Panc1 (cell line): ENCODE data around the gene TFF1. TPM values are rescaled to one million over a fixed set of nuclear protein-coding genes. Genes with fewer than 3 reads are reported as not detected.
"Not testable (repeated sequence)": the region's sequence is repeated elsewhere in the genome, so short reads cannot be mapped to it uniquely, and the experiment has no call there.

Source experiments
- ATAC-seq: fragments of 200-7000 bp; cut with Tn5 transposase; 2 replicates; pipeline ENCODE4 v1.9.1; 2020; ENCODE audit warnings: mild to moderate bottlenecking, moderate library complexity
- BruUV-seq: library from RNA; stranded (reverse); fragments of 400-500 nt; replicated peaks from 2 replicates; lab custom pipeline; 2021; lab: Mats Ljungman, UMichigan
- CTCF ChIA-PET: fragments of 300-600 bp; sonication (Branson Sonifier 250); formaldehyde crosslinking; loops from one replicate; lab custom pipeline; 2022; ENCODE audit warnings: antibody characterized with exemption; lab: Charles Lee
- POLR2A ChIA-PET: fragments of 300-600 bp; sonication (Branson Sonifier 250); formaldehyde crosslinking; loops from one replicate; lab custom pipeline; 2022; ENCODE audit warnings: antibody characterized with exemption; lab: Charles Lee
- DNase-seq: peaks from one replicate; pipeline ENCODE4 v3.0.0-alpha.2; 2010; ENCODE audit warnings: low read depth, low spot score
- H3K27ac ChIP-seq: 2 replicates; pipeline ENCODE4 v1.5.1; 2011; ENCODE audit warnings: mild to moderate bottlenecking, low read length, inconsistent platforms
- H3K27me3 ChIP-seq: fragments of 200-500 bp; sonication (Bioruptor generic); 2 replicates; pipeline ENCODE4 v1.6.0; 2014; ENCODE audit warnings: low read length, inconsistent platforms; ENCODE audit not compliant: control insufficient read depth, insufficient read depth
- H3K36me3 ChIP-seq: fragments of 200-500 bp; sonication (Bioruptor generic); 2 replicates; pipeline ENCODE4 v1.5.1; 2014; ENCODE audit warnings: inconsistent platforms, mild to moderate bottlenecking, low read length, moderate library complexity; ENCODE audit not compliant: control insufficient read depth, insufficient read depth
- H3K4me1 ChIP-seq: 2 replicates; pipeline ENCODE4 v1.5.1; 2011; ENCODE audit warnings: inconsistent platforms, mild to moderate bottlenecking, low read length, moderate library complexity; ENCODE audit not compliant: control insufficient read depth, insufficient read depth
- H3K4me3 ChIP-seq, 2 experiments: 2 replicates each; pipeline ENCODE4 v1.5.1; 2011 to 2012; ENCODE audit warnings: low read depth in 2 of 2, low read length in 2 of 2, mild to moderate bottlenecking in 2 of 2, inconsistent platforms in 1 of 2, moderate library complexity in 1 of 2
- H3K9me3 ChIP-seq: fragments of 200-500 bp; sonication (Bioruptor generic); 2 replicates; pipeline ENCODE4 v1.5.1; 2014; ENCODE audit warnings: low read depth, mild to moderate bottlenecking, inconsistent platforms, low read length, moderate library complexity; ENCODE audit not compliant: control insufficient read depth, insufficient read depth
- CTCF ChIP-seq: fragments of 450-650 bp; IDR thresholded peaks from 2 replicates; pipeline ENCODE4 v1.5.1; 2017; ENCODE audit warnings: mild to moderate bottlenecking
- POLR2AphosphoS5 ChIP-seq: IDR thresholded peaks from 2 replicates; pipeline ENCODE4 v1.6.1; 2012; ENCODE audit warnings: mild to moderate bottlenecking, low read depth, low read length, moderate library complexity
- REST ChIP-seq, 2 experiments: IDR thresholded peaks; 2 replicates each; pipeline ENCODE4 v1.6.1; 2011 to 2012; ENCODE audit warnings: low read depth in 2 of 2, control low read depth in 1 of 2, low read length in 1 of 2, mild to moderate bottlenecking in 1 of 2, moderate library complexity in 1 of 2; ENCODE audit not compliant: insufficient read depth in 1 of 2
- SIN3A ChIP-seq: IDR thresholded peaks from 2 replicates; pipeline ENCODE4 v1.6.1; 2012; ENCODE audit warnings: low read depth, mild to moderate bottlenecking, low read length, moderate library complexity, borderline replicate concordance; ENCODE audit not compliant: insufficient read depth
- in situ Hi-C: cut with HindIII; loops from 2 replicates; pipeline ENCODE4 v1.10.0; 2016; ENCODE audit warnings: low sequenced_read_pairs, low pct_unique_long_range_greater_than_20kb
- intact Hi-C: fragments of 100-400 bp; cut with micrococcal nuclease; formaldehyde crosslinking; loops from one replicate; pipeline ENCODE4 v1.10.0; 2022; ENCODE audit not compliant: unreplicated experiment
- total RNA-seq: library from RNA; stranded (reverse); gene quantifications from one replicate; pipeline ENCODE4 v1.2.1, GENCODE V29; 2021; ENCODE audit not compliant: unreplicated experiment

TFF1 gene
- total RNA-seq, 1 experiment from 2014 or later = 0.36 TPM

- Histone ChIP-seq H3K36me3 (no peaks in the 10 kb centered on the region), H3K27me3 (no peaks in the 10 kb centered on the region), H3K27ac (no peak overlapping the region), H3K4me3 (no peak overlapping the region), H3K9me3 (no peaks in the 10 kb centered on the region), H3K4me1 (no peaks in the 10 kb centered on the region)
- DNase-seq = no peak
- ChIA-PET CTCF (no interaction called here), POLR2A (no interaction called here)
- ATAC-seq = no peak
- in situ Hi-C loops (no loop called here), intact Hi-C loops (no loop called here)
- no peak for TF ChIP-seq REST (IDR thresholded peaks at IDR 0.05; ENCODE audit: insufficient read depth in 1 of 2, low read depth in 2 of 2, low read length in 1 of 2)
- TF ChIP-seq POLR2AphosphoS5 = no peak
- TF ChIP-seq CTCF = no peak
- BruUV-seq = no TSS peak
These were observed 43.0 kb upstream of the TFF1 start for GRCh38 chr21:42409366-42409765.

- POLR2A ChIA-PET, ATAC-seq, H3K27me3 ChIP-seq, H3K27ac ChIP-seq, H3K4me3 ChIP-seq, H3K4me1 ChIP-seq, in situ Hi-C loops, DNase-seq, CTCF ChIA-PET, H3K9me3 ChIP-seq, H3K36me3 ChIP-seq, intact Hi-C loops, BruUV-seq: not testable (repeated sequence)
These were observed 42.4 kb upstream of the TFF1 start for GRCh38 chr21:42408718-42409117.

- H3K4me1 ChIP-seq = no peaks in the 10 kb centered on the region
- no peak overlapping the region for H3K4me3 ChIP-seq
- intact Hi-C loops = no loop called here
- no peaks in the 10 kb centered on the region for H3K36me3 ChIP-seq
- no peaks in the 10 kb centered on the region for H3K27me3 ChIP-seq
- POLR2A ChIA-PET = no interaction called here
- TF ChIP-seq SIN3A = no peak
- CTCF ChIA-PET = no interaction called here
- no peak overlapping the region for H3K27ac ChIP-seq
- no peak for ATAC-seq
- no TSS peak for BruUV-seq
- no peaks in the 10 kb centered on the region for H3K9me3 ChIP-seq
- in situ Hi-C loops = no loop called here
- no peak for DNase-seq
These were observed 41.1 kb upstream of the TFF1 start for GRCh38 chr21:42407476-42407875.
